Neural cell (in vitro differentiated cells): ENCODE results near the gene PLSCR3.

Experiments used
- CTCF ChIP-seq: fragments of 450-650 bp; IDR thresholded peaks from 2 replicates; pipeline ENCODE4 v1.5.1; 2014; ENCODE audit warnings: antibody characterized with exemption, mild to moderate bottlenecking, moderate library complexity; ENCODE audit not compliant: poor library complexity, severe bottlenecking
- EP300 ChIP-seq: fragments of 450-650 bp; conservative IDR thresholded peaks from 2 replicates; pipeline ENCODE4 v1.6.1; 2014; ENCODE audit warnings: antibody characterized with exemption, mild to moderate bottlenecking, moderate library complexity; ENCODE audit not compliant: poor library complexity, severe bottlenecking
- EZH2 ChIP-seq: fragments of 200-600, 300-800 bp; shearing (Covaris generic), sonication (generic); IDR thresholded peaks from 2 replicates; pipeline ENCODE4 v1.6.1; 2014; ENCODE audit warnings: antibody characterized with exemption, low read length, borderline replicate concordance, mild to moderate bottlenecking; ENCODE audit not compliant: insufficient read depth, poor library complexity, severe bottlenecking
- MXI1 ChIP-seq: fragments of 450-650 bp; conservative IDR thresholded peaks from 2 replicates; pipeline ENCODE4 v1.6.1; 2014; ENCODE audit warnings: antibody characterized with exemption, mild to moderate bottlenecking; ENCODE audit not compliant: poor library complexity, severe bottlenecking
- POLR2AphosphoS5 ChIP-seq: IDR thresholded peaks from 2 replicates; pipeline ENCODE4 v1.6.1; 2012
- SMC3 ChIP-seq: fragments of 450-650 bp; conservative IDR thresholded peaks from 2 replicates; pipeline ENCODE4 v1.6.1; 2014; ENCODE audit warnings: antibody characterized with exemption, mild to moderate bottlenecking, moderate library complexity; ENCODE audit not compliant: poor library complexity

DNA sequence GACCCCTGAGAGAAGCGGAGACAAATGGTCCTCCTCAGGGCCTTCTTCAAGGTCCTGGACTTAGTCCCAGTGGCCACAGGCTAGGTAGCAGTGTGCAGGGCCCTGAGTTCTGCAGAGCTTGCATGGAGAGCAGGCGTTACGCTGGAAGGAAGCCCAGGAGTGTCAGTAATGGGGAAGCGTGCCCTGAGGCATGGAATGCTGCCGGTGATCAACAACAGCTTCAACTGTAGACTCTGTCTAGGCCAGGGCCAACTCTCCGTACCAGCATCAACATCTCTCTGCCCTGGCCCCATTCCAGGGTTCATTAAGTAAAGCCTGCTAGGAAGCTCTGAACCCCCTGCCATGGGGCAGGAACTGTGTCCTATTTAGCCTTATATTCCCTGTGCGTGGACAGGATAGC lies 14.0 kb downstream of the PLSCR3 start:
- no peak for TF ChIP-seq MXI1
- TF ChIP-seq EZH2, result no peak
- no peak for TF ChIP-seq CTCF
- no peak for TF ChIP-seq SMC3
- peak; percentile 3 for TF ChIP-seq POLR2AphosphoS5
- no peak for TF ChIP-seq EP300
